Liver (tissue), 9 donors: Measurements from ENCODE around the gene TATDN2. TPM values are rescaled to one million over a fixed set of nuclear protein-coding genes. Genes with fewer than 3 reads are reported as not detected.

Experiments
- DNase-seq: peaks from one replicate; pipeline ENCODE4 v3.0.0-alpha.2; 2017; ENCODE audit warnings: low spot score
- H3K27ac ChIP-seq, 2 donors: one replicate each; pipeline ENCODE4 v1.7.0; 2013; ENCODE audit warnings: inconsistent platforms in 2 of 2, low read length in 2 of 2, control low read depth in 1 of 2, low read depth in 1 of 2, mild to moderate bottlenecking in 1 of 2
- H3K27me3 ChIP-seq, 4 donors: one replicate each; pipeline versions ENCODE4 v1.6.1 to v1.7.0; 2013; ENCODE audit warnings: low read length in 3 of 4, inconsistent platforms in 1 of 4, mild to moderate bottlenecking in 1 of 4, moderate library complexity in 1 of 4; ENCODE audit not compliant: control insufficient read depth in 4 of 4, insufficient read depth in 4 of 4
- H3K36me3 ChIP-seq, 4 donors: one replicate each; pipeline versions ENCODE4 v1.6.1 to v1.7.0; 2013; ENCODE audit warnings: low read length in 3 of 4, mild to moderate bottlenecking in 3 of 4, low read depth in 1 of 4, moderate library complexity in 1 of 4; ENCODE audit not compliant: control insufficient read depth in 4 of 4, insufficient read depth in 3 of 4
- H3K4me1 ChIP-seq, 4 donors: one replicate each; pipeline versions ENCODE4 v1.6.1 to v1.7.0; 2013; ENCODE audit warnings: low read length in 3 of 4, mild to moderate bottlenecking in 3 of 4, moderate library complexity in 1 of 4; ENCODE audit not compliant: control insufficient read depth in 4 of 4, insufficient read depth in 4 of 4
- H3K4me3 ChIP-seq, 3 donors: one replicate each; pipeline versions ENCODE4 v1.6.1 to v1.7.0; 2013; ENCODE audit warnings: low read length in 3 of 3, control low read depth in 1 of 3, low read depth in 1 of 3, mild to moderate bottlenecking in 1 of 3
- H3K9ac ChIP-seq, 2 donors: one replicate each; pipeline ENCODE4 v1.7.0; 2013; ENCODE audit warnings: low read length in 2 of 2, mild to moderate bottlenecking in 2 of 2, moderate library complexity in 2 of 2, control low read depth in 1 of 2, low read depth in 1 of 2
- H3K9me3 ChIP-seq, 4 donors: one replicate each; pipeline versions ENCODE4 v1.6.1 to v1.7.0; 2013; ENCODE audit warnings: low read length in 3 of 4; ENCODE audit not compliant: control insufficient read depth in 4 of 4
- ATF3 ChIP-seq: IDR thresholded peaks from 2 replicates; pipeline ENCODE4 v1.6.1; 2016; ENCODE audit warnings: antibody characterized with exemption
- CTCF ChIP-seq: fragments of 150-350 bp; IDR thresholded peaks from 2 replicates; pipeline ENCODE4 v1.5.1; 2017; ENCODE audit warnings: improper control_type of control experiment, low read depth, low read length; ENCODE audit not compliant: missing input control
- EGR1 ChIP-seq, 2 donors: IDR thresholded peaks; 2 replicates each; pipeline ENCODE4 v1.6.1; 2016 to 2018; ENCODE audit warnings: antibody characterized with exemption in 2 of 2, low read depth in 2 of 2
- FOXA1 ChIP-seq: IDR thresholded peaks from 2 replicates; pipeline ENCODE4 v1.6.1; 2016; ENCODE audit warnings: antibody characterized with exemption
- FOXA2 ChIP-seq: IDR thresholded peaks from 2 replicates; pipeline ENCODE4 v1.6.1; 2016; ENCODE audit warnings: antibody characterized with exemption
- GABPA ChIP-seq, 2 donors: IDR thresholded peaks in 1 of 2; conservative IDR thresholded peaks in 1 of 2; 2 replicates each; pipeline ENCODE4 v1.6.1; 2016; ENCODE audit warnings: antibody characterized with exemption in 2 of 2, mild to moderate bottlenecking in 1 of 2, moderate library complexity in 1 of 2
- HNF4A ChIP-seq, 2 donors: conservative IDR thresholded peaks; 2 replicates each; pipeline ENCODE4 v1.6.1; 2016; ENCODE audit warnings: antibody characterized with exemption in 2 of 2, mild to moderate bottlenecking in 2 of 2
- HNF4G ChIP-seq: IDR thresholded peaks from 2 replicates; pipeline ENCODE4 v1.6.1; 2016; ENCODE audit warnings: antibody characterized with exemption
- JUND ChIP-seq, 2 donors: IDR thresholded peaks; 2 replicates each; pipeline ENCODE4 v1.6.1; 2016; ENCODE audit warnings: antibody characterized with exemption in 2 of 2
- MAX ChIP-seq: IDR thresholded peaks from 2 replicates; pipeline ENCODE4 v1.6.1; 2016; ENCODE audit warnings: antibody characterized with exemption
- NR2F2 ChIP-seq: IDR thresholded peaks from 2 replicates; pipeline ENCODE4 v1.6.1; 2016; ENCODE audit warnings: antibody characterized with exemption
- RAD21 ChIP-seq, 2 donors: IDR thresholded peaks; 2 replicates each; pipeline ENCODE4 v1.6.1; 2016; ENCODE audit warnings: antibody characterized with exemption in 2 of 2, mild to moderate bottlenecking in 2 of 2
- REST ChIP-seq: IDR thresholded peaks from 2 replicates; pipeline ENCODE4 v1.6.1; 2016; ENCODE audit warnings: antibody characterized with exemption, mild to moderate bottlenecking
- RXRA ChIP-seq, 2 donors: IDR thresholded peaks; 2 replicates each; pipeline ENCODE4 v1.6.1; 2017 to 2018; ENCODE audit warnings: antibody characterized with exemption in 2 of 2, mild to moderate bottlenecking in 1 of 2
- SP1 ChIP-seq: IDR thresholded peaks from 2 replicates; pipeline ENCODE4 v1.6.1; 2018; ENCODE audit warnings: antibody characterized with exemption, mild to moderate bottlenecking
- TAF1 ChIP-seq: conservative IDR thresholded peaks from 2 replicates; pipeline ENCODE4 v1.6.1; 2016; ENCODE audit warnings: antibody characterized with exemption, mild to moderate bottlenecking
- YY1 ChIP-seq: IDR thresholded peaks from 2 replicates; pipeline ENCODE4 v1.6.1; 2016; ENCODE audit warnings: antibody characterized with exemption, mild to moderate bottlenecking
- ZBTB33 ChIP-seq: IDR thresholded peaks from 2 replicates; pipeline ENCODE4 v1.6.1; 2016; ENCODE audit warnings: antibody characterized with exemption
- WGBS: extraction: QIAGEN DNeasy Blood & Tissue Kit; methylation state at CpG from one replicate; pipeline ENCODE4 v1.1.7; 2013; 5-methylcytosine and 5-hydroxymethylcytosine counted together
- polyA plus RNA-seq, 2 donors: library from polyadenylated mRNA; stranded (reverse) in 1 of 2; unstranded in 1 of 2; fragments of 200-250 nt in 1 of 2; fragments of >200 nt in 1 of 2; fragmentation: Nextera tagmentation in 1 of 2; extraction: Ambion mirVana in 1 of 2; gene quantifications; one replicate each; pipeline versions ENCODE4 v1.2.1 to v1.2.3, GENCODE V29; 2013 to 2015
- total RNA-seq, 2 donors: library from RNA; depleted of rRNA; stranded (reverse); fragments of >200 nt; gene quantifications; one replicate each; pipeline ENCODE4 v1.2.3, GENCODE V29; 2014
- donor health status: healthy.
- donor health status: healthy.
- donor health status: healthy.
- donor health status: healthy.
- donor health status: healthy.

Gene TATDN2
- total and polyA plus RNA-seq, 4 donors, result 3.7 to 14.2 (median 9.0) TPM

GRCh38 chr3:10284496-10284895 is 36.2 kb downstream of the TATDN2 start:
- Histone ChIP-seq H3K4me1 (no peaks in the 10 kb centered on the region), H3K4me3 (no peak overlapping the region), H3K9me3 (no peaks in the 10 kb centered on the region), H3K27ac (no peak overlapping the region), H3K9ac (no peak overlapping the region), H3K27me3 (no peaks in the 10 kb centered on the region), H3K36me3 (peaks cover 6 to 32% (median 18%) of the 10 kb centered on the region in 4 donors)
- WGBS, result 82% methylated on average over 9 of the region's 9 CpGs
- DNase-seq, result no peak
- TF ChIP-seq JUND (IDR thresholded peaks at IDR 0.05) (no peak), EGR1 (IDR thresholded peaks at IDR 0.05; ENCODE audit: low read depth in 2 of 2) (no peak), SP1 (no peak), GABPA (IDR thresholded peaks at IDR 0.05 in 1 of 2, conservative IDR thresholded peaks at IDR 0.05 in 1 of 2) (no peak), FOXA2 (no peak), CTCF (no peak), MAX (no peak), FOXA1 (no peak), NR2F2 (no peak), YY1 (no peak), HNF4A (conservative IDR thresholded peaks at IDR 0.05) (no peak), ATF3 (no peak), RXRA (IDR thresholded peaks at IDR 0.05) (no peak), HNF4G (no peak), ZBTB33 (no peak), TAF1 (no peak), REST (no peak), RAD21 (IDR thresholded peaks at IDR 0.05) (no peak)
